PC-9 (cell line): ENCODE data around the gene SERINC5.

Experiments used
- EZH2 ChIP-seq: fragments of 200-600 bp; sonication (generic); IDR thresholded peaks from 2 replicates; pipeline ENCODE4 v1.8.0; 2017; ENCODE audit warnings: antibody characterized with exemption, low read depth
- TF ChIP-seq, protein P1 (sequence below): fragments of 200-600 bp; sonication (generic); conservative IDR thresholded peaks from 2 replicates; pipeline ENCODE4 v1.6.1; 2017; ENCODE audit warnings: mixed run types, antibody characterized with exemption, mild to moderate bottlenecking, moderate library complexity

DNA sequence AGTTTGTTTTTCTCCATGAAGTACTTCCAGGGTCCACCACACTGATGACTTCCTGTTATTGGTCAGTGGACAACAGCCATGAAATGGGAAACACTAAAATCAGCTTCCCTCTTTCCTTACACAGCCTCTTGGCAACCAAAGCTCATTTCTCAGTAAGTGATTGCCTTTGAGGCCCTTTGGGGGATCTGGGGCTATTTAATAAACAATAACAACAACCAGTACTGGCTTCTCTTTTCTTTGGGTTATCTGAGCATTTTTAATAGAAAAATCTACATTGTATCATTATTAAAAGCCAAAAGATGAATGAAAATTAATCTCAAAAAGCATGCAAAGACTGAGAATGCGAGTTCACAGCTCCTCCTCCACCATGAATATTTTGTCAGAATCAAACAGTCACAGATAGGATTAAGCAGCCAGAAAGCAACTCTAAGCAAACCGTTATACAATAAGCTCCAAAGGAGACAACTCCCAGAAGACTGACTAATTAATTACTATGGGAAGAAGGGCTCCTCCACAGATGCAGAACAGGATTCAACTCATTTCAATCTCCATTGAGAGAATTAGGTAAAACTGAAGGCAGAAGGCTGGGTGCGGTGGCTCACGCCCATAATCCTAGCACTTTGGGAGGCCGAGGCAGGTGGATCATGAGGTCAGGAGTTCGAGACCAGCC is 68.3 kb downstream of the SERINC5 start:
- TF ChIP-seq, protein P1, sequence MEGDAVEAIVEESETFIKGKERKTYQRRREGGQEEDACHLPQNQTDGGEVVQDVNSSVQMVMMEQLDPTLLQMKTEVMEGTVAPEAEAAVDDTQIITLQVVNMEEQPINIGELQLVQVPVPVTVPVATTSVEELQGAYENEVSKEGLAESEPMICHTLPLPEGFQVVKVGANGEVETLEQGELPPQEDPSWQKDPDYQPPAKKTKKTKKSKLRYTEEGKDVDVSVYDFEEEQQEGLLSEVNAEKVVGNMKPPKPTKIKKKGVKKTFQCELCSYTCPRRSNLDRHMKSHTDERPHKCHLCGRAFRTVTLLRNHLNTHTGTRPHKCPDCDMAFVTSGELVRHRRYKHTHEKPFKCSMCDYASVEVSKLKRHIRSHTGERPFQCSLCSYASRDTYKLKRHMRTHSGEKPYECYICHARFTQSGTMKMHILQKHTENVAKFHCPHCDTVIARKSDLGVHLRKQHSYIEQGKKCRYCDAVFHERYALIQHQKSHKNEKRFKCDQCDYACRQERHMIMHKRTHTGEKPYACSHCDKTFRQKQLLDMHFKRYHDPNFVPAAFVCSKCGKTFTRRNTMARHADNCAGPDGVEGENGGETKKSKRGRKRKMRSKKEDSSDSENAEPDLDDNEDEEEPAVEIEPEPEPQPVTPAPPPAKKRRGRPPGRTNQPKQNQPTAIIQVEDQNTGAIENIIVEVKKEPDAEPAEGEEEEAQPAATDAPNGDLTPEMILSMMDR: no peak
- no peak for TF ChIP-seq EZH2
